ENCODE measurements around the gene SRPK2.
A peak's percentile ranks its signal among the peaks of the same experiment; 100 is the strongest.
"Not testable (repeated sequence)": the region's sequence is repeated elsewhere in the genome, so short reads cannot be mapped to it uniquely, and the experiment has no call there.

Gene SRPK2

GRCh38 chr7:105345003-105345402 is 43.7 kb downstream of the SRPK2 start:
- Histone ChIP-seq H3K27me3 (ENCODE audit: control insufficient read depth in 5 of 5, insufficient read depth in 4 of 5, low read length in 5 of 5) (no peaks in the 10 kb centered on the region), H3K36me3 (ENCODE audit: control insufficient read depth in 5 of 5, insufficient read depth in 5 of 5, low read length in 5 of 5) (no peaks in the 10 kb centered on the region), H3K4me1 (ENCODE audit: control insufficient read depth in 5 of 5, insufficient read depth in 5 of 5, low read length in 5 of 5) (no peaks in the 10 kb centered on the region), H3K4me3 (ENCODE audit: low read depth in 1 of 5, low read length in 5 of 5) (no peak overlapping the region), H3K27ac (ENCODE audit: low read depth, low read length) (no peak overlapping the region), H3K9me3 (ENCODE audit: control insufficient read depth in 5 of 5, low read length in 5 of 5) (no peaks in the 10 kb centered on the region), H3K9ac (ENCODE audit: low read length in 5 of 5) (no peak overlapping the region)

- H3K9ac ChIP-seq (ENCODE audit: low read length in 5 of 5), result no peak overlapping the region
- H3K36me3 ChIP-seq (ENCODE audit: control insufficient read depth in 5 of 5, insufficient read depth in 5 of 5, low read length in 5 of 5), result no peaks in the 10 kb centered on the region
- no peak overlapping the region for H3K27ac ChIP-seq (ENCODE audit: low read depth, low read length)
- H3K4me3 ChIP-seq (ENCODE audit: low read depth in 1 of 5, low read length in 5 of 5), result no peak overlapping the region
- no peaks in the 10 kb centered on the region for H3K27me3 ChIP-seq (ENCODE audit: control insufficient read depth in 5 of 5, insufficient read depth in 4 of 5, low read length in 5 of 5)
- no peaks in the 10 kb centered on the region for H3K9me3 ChIP-seq (ENCODE audit: control insufficient read depth in 5 of 5, low read length in 5 of 5)
- peaks cover 0 to 2% (median 0%) of the 10 kb centered on the region in 5 donors for H3K4me1 ChIP-seq (ENCODE audit: control insufficient read depth in 5 of 5, insufficient read depth in 5 of 5, low read length in 5 of 5)
These were observed 49.1 kb downstream of the SRPK2 start for GRCh38 chr7:105339404-105340323.

- no peaks in the 10 kb centered on the region for H3K36me3 ChIP-seq (ENCODE audit: control insufficient read depth in 5 of 5, insufficient read depth in 5 of 5, low read length in 5 of 5)
- H3K4me1 ChIP-seq (ENCODE audit: control insufficient read depth in 5 of 5, insufficient read depth in 5 of 5, low read length in 5 of 5), result peaks cover 0 to 2% (median 0%) of the 10 kb centered on the region in 5 donors
- no peaks in the 10 kb centered on the region for H3K27me3 ChIP-seq (ENCODE audit: control insufficient read depth in 5 of 5, insufficient read depth in 4 of 5, low read length in 5 of 5)
- H3K9ac ChIP-seq (ENCODE audit: low read length in 5 of 5), result peak overlapping the region in 1 of 5 donors; percentile 51
- no peak overlapping the region for H3K4me3 ChIP-seq (ENCODE audit: low read depth in 1 of 5, low read length in 5 of 5)
- H3K9me3 ChIP-seq (ENCODE audit: control insufficient read depth in 5 of 5, low read length in 5 of 5), result no peaks in the 10 kb centered on the region
- no peak overlapping the region for H3K27ac ChIP-seq (ENCODE audit: low read depth, low read length)
These were observed 51.2 kb downstream of the SRPK2 start for GRCh38 chr7:105337529-105337928.

- no peak overlapping the region for H3K9ac ChIP-seq (ENCODE audit: low read length in 5 of 5)
- no peak overlapping the region for H3K4me3 ChIP-seq (ENCODE audit: low read depth in 1 of 5, low read length in 5 of 5)
- H3K27me3 ChIP-seq (ENCODE audit: control insufficient read depth in 5 of 5, insufficient read depth in 4 of 5, low read length in 5 of 5), result no peaks in the 10 kb centered on the region
- peaks cover 0 to 2% (median 0%) of the 10 kb centered on the region in 5 donors for H3K4me1 ChIP-seq (ENCODE audit: control insufficient read depth in 5 of 5, insufficient read depth in 5 of 5, low read length in 5 of 5)
- H3K27ac ChIP-seq (ENCODE audit: low read depth, low read length), result no peak overlapping the region
- H3K36me3 ChIP-seq (ENCODE audit: control insufficient read depth in 5 of 5, insufficient read depth in 5 of 5, low read length in 5 of 5), result no peaks in the 10 kb centered on the region
- no peaks in the 10 kb centered on the region for H3K9me3 ChIP-seq (ENCODE audit: control insufficient read depth in 5 of 5, low read length in 5 of 5)
These were observed 52.7 kb downstream of the SRPK2 start for GRCh38 chr7:105336009-105336408.

- H3K36me3 ChIP-seq (ENCODE audit: control insufficient read depth in 5 of 5, insufficient read depth in 5 of 5, low read length in 5 of 5); H3K27me3 ChIP-seq (ENCODE audit: control insufficient read depth in 5 of 5, insufficient read depth in 4 of 5, low read length in 5 of 5); H3K9ac ChIP-seq (ENCODE audit: low read length in 5 of 5); H3K4me3 ChIP-seq (ENCODE audit: low read depth in 1 of 5, low read length in 5 of 5); H3K27ac ChIP-seq (ENCODE audit: low read depth, low read length); H3K4me1 ChIP-seq (ENCODE audit: control insufficient read depth in 5 of 5, insufficient read depth in 5 of 5, low read length in 5 of 5); H3K9me3 ChIP-seq (ENCODE audit: control insufficient read depth in 5 of 5, low read length in 5 of 5): not testable (repeated sequence)
These were observed 56.1 kb downstream of the SRPK2 start for GRCh38 chr7:105332661-105333060.

GRCh38 chr7:105330526-105330925 is 58.2 kb downstream of the SRPK2 start:
- H3K27me3 ChIP-seq (ENCODE audit: control insufficient read depth in 5 of 5, insufficient read depth in 4 of 5, low read length in 5 of 5), result no peaks in the 10 kb centered on the region
- H3K9ac ChIP-seq (ENCODE audit: low read length in 5 of 5), result no peak overlapping the region
- H3K4me3 ChIP-seq (ENCODE audit: low read depth in 1 of 5, low read length in 5 of 5), result no peak overlapping the region
- no peak overlapping the region for H3K27ac ChIP-seq (ENCODE audit: low read depth, low read length)
- no peaks in the 10 kb centered on the region for H3K4me1 ChIP-seq (ENCODE audit: control insufficient read depth in 5 of 5, insufficient read depth in 5 of 5, low read length in 5 of 5)
- H3K9me3 ChIP-seq (ENCODE audit: control insufficient read depth in 5 of 5, low read length in 5 of 5), result no peaks in the 10 kb centered on the region
- H3K36me3 ChIP-seq (ENCODE audit: control insufficient read depth in 5 of 5, insufficient read depth in 5 of 5, low read length in 5 of 5), result no peaks in the 10 kb centered on the region

- Histone ChIP-seq H3K9me3 (ENCODE audit: control insufficient read depth in 5 of 5, low read length in 5 of 5) (no peaks in the 10 kb centered on the region), H3K4me3 (ENCODE audit: low read depth in 1 of 5, low read length in 5 of 5) (no peak overlapping the region), H3K9ac (ENCODE audit: low read length in 5 of 5) (no peak overlapping the region), H3K27ac (ENCODE audit: low read depth, low read length) (no peak overlapping the region), H3K36me3 (ENCODE audit: control insufficient read depth in 5 of 5, insufficient read depth in 5 of 5, low read length in 5 of 5) (no peaks in the 10 kb centered on the region), H3K27me3 (ENCODE audit: control insufficient read depth in 5 of 5, insufficient read depth in 4 of 5, low read length in 5 of 5) (no peaks in the 10 kb centered on the region), H3K4me1 (ENCODE audit: control insufficient read depth in 5 of 5, insufficient read depth in 5 of 5, low read length in 5 of 5) (no peaks in the 10 kb centered on the region)
These were observed 61.5 kb downstream of the SRPK2 start for GRCh38 chr7:105327201-105327600.

- no peaks in the 10 kb centered on the region for H3K27me3 ChIP-seq (ENCODE audit: control insufficient read depth in 5 of 5, insufficient read depth in 4 of 5, low read length in 5 of 5)
- H3K9ac ChIP-seq (ENCODE audit: low read length in 5 of 5), result no peak overlapping the region
- no peak overlapping the region for H3K27ac ChIP-seq (ENCODE audit: low read depth, low read length)
These were observed 63.4 kb downstream of the SRPK2 start for GRCh38 chr7:105325216-105325904.

GRCh38 chr7:105324606-105325005 is 64.1 kb downstream of the SRPK2 start:
- H3K4me1 ChIP-seq (ENCODE audit: control insufficient read depth in 5 of 5, insufficient read depth in 5 of 5, low read length in 5 of 5); H3K27me3 ChIP-seq (ENCODE audit: control insufficient read depth in 5 of 5, insufficient read depth in 4 of 5, low read length in 5 of 5); H3K9me3 ChIP-seq (ENCODE audit: control insufficient read depth in 5 of 5, low read length in 5 of 5); H3K36me3 ChIP-seq (ENCODE audit: control insufficient read depth in 5 of 5, insufficient read depth in 5 of 5, low read length in 5 of 5); H3K27ac ChIP-seq (ENCODE audit: low read depth, low read length); H3K9ac ChIP-seq (ENCODE audit: low read length in 5 of 5); H3K4me3 ChIP-seq (ENCODE audit: low read depth in 1 of 5, low read length in 5 of 5): not testable (repeated sequence)

More at GRCh38 chr7:105325216-105325904, 63.4 kb downstream of the SRPK2 start:
- H3K4me3 ChIP-seq (ENCODE audit: low read depth in 1 of 5, low read length in 5 of 5), result no peak overlapping the region
- H3K9me3 ChIP-seq (ENCODE audit: control insufficient read depth in 5 of 5, low read length in 5 of 5), result no peaks in the 10 kb centered on the region
- no peaks in the 10 kb centered on the region for H3K36me3 ChIP-seq (ENCODE audit: control insufficient read depth in 5 of 5, insufficient read depth in 5 of 5, low read length in 5 of 5)
- H3K4me1 ChIP-seq (ENCODE audit: control insufficient read depth in 5 of 5, insufficient read depth in 5 of 5, low read length in 5 of 5), result no peaks in the 10 kb centered on the region

- H3K27me3 ChIP-seq (ENCODE audit: control insufficient read depth in 5 of 5, insufficient read depth in 4 of 5, low read length in 5 of 5), result no peaks in the 10 kb centered on the region
- H3K4me3 ChIP-seq (ENCODE audit: low read depth in 1 of 5, low read length in 5 of 5), result no peak overlapping the region
- H3K36me3 ChIP-seq (ENCODE audit: control insufficient read depth in 5 of 5, insufficient read depth in 5 of 5, low read length in 5 of 5), result no peaks in the 10 kb centered on the region
- H3K4me1 ChIP-seq (ENCODE audit: control insufficient read depth in 5 of 5, insufficient read depth in 5 of 5, low read length in 5 of 5), result no peaks in the 10 kb centered on the region
- H3K9ac ChIP-seq (ENCODE audit: low read length in 5 of 5), result no peak overlapping the region
- no peak overlapping the region for H3K27ac ChIP-seq (ENCODE audit: low read depth, low read length)
- no peaks in the 10 kb centered on the region for H3K9me3 ChIP-seq (ENCODE audit: control insufficient read depth in 5 of 5, low read length in 5 of 5)
These were observed 65.4 kb downstream of the SRPK2 start for GRCh38 chr7:105323366-105323765.
